Measurements from ENCODE around the gene LYPD4.

- TF ChIP-seq CTCF (conservative IDR thresholded peaks at IDR 0.05) (no peak), ZFX (IDR thresholded peaks at IDR 0.05) (no peak)
Measured at GRCh38 chr19:41816761-41817160, 27.7 kb downstream of the LYPD4 start.
